Osteoblast (primary cell): ENCODE measurements around the gene MAEL. TPM values are rescaled to one million over a fixed set of nuclear protein-coding genes. Genes with fewer than 3 reads are reported as not detected.

Source experiments
- DNase-seq: peaks from one replicate; pipeline ENCODE4 v3.0.0; 2011; ENCODE audit warnings: low spot score, mixed read lengths; ENCODE audit not compliant: insufficient read length; ENCODE audit errors: missing footprints
- H2AFZ ChIP-seq: 2 replicates; pipeline ENCODE4 v1.6.0; 2011; ENCODE audit warnings: mild to moderate bottlenecking, low read length
- H3K27ac ChIP-seq: 2 replicates; pipeline ENCODE4 v1.5.1; 2011; ENCODE audit warnings: mild to moderate bottlenecking, low read depth, low read length, moderate library complexity
- H3K27me3 ChIP-seq: 2 replicates; pipeline ENCODE4 v1.6.0; 2012; ENCODE audit warnings: mild to moderate bottlenecking, control low read depth, inconsistent platforms, low read length, moderate library complexity; ENCODE audit not compliant: insufficient read depth
- H3K36me3 ChIP-seq: 2 replicates; pipeline ENCODE4 v1.5.1; 2011; ENCODE audit warnings: mild to moderate bottlenecking, low read length, control low read depth, moderate library complexity; ENCODE audit not compliant: insufficient read depth
- H3K4me1 ChIP-seq: 2 replicates; pipeline ENCODE4 v1.5.1; 2011; ENCODE audit warnings: mild to moderate bottlenecking, low read length, control low read depth, moderate library complexity; ENCODE audit not compliant: insufficient read depth
- H3K4me2 ChIP-seq: 2 replicates; pipeline ENCODE4 v1.6.0; 2011; ENCODE audit warnings: mild to moderate bottlenecking, low read length; ENCODE audit not compliant: insufficient read depth
- H3K4me3 ChIP-seq: fragments of 200-600 bp; sonication (generic); 3 replicates; pipeline ENCODE4 v1.5.1; 2012; ENCODE audit warnings: mild to moderate bottlenecking, low read length, inconsistent platforms; ENCODE audit not compliant: insufficient read depth
- H3K79me2 ChIP-seq: 2 replicates; pipeline ENCODE4 v1.6.0; 2012; ENCODE audit warnings: mild to moderate bottlenecking, low read length, control low read depth, inconsistent platforms; ENCODE audit not compliant: insufficient read depth
- H3K9me3 ChIP-seq: 2 replicates; pipeline ENCODE4 v1.5.1; 2011; ENCODE audit warnings: low read depth, low read length, control low read depth
- H4K20me1 ChIP-seq: 2 replicates; pipeline ENCODE4 v1.6.0; 2012; ENCODE audit warnings: mild to moderate bottlenecking, low read length, control low read depth; ENCODE audit not compliant: insufficient read depth
- CTCF ChIP-seq: IDR thresholded peaks from 2 replicates; pipeline ENCODE4 v1.5.1; 2011; ENCODE audit warnings: mild to moderate bottlenecking, low read depth, low read length, moderate library complexity; ENCODE audit errors: extremely low read depth
- total RNA-seq: library from RNA; depleted of rRNA; stranded (reverse); fragments of >200 nt; gene quantifications from 2 replicates; pipeline ENCODE4 v1.2.3, GENCODE V29; 2012

MAEL gene
- total RNA-seq, 1 donor, result not detected

GRCh38 chr1:167056529-167057231, 67.6 kb downstream of the MAEL start:
- Histone ChIP-seq H3K4me1 (peaks cover 5% of the 10 kb centered on the region), H4K20me1 (no peaks in the 10 kb centered on the region), H3K27ac (no peak overlapping the region), H3K4me3 (no peak overlapping the region), H3K36me3 (no peaks in the 10 kb centered on the region), H2AFZ (no peak overlapping the region), H3K9me3 (no peaks in the 10 kb centered on the region), H3K27me3 (no peaks in the 10 kb centered on the region), H3K79me2 (no peaks in the 10 kb centered on the region), H3K4me2 (no peak overlapping the region)
- TF ChIP-seq CTCF, result no peak
- no peak for DNase-seq

GRCh38 chr1:167057241-167057688, 68.2 kb downstream of the MAEL start:
- H3K4me1 ChIP-seq, result peaks cover 5% of the 10 kb centered on the region
- H3K27me3 ChIP-seq, result no peaks in the 10 kb centered on the region
- no peaks in the 10 kb centered on the region for H3K9me3 ChIP-seq
- H4K20me1 ChIP-seq, result no peaks in the 10 kb centered on the region
- no peak overlapping the region for H3K4me3 ChIP-seq
- H3K4me2 ChIP-seq, result no peak overlapping the region
- H3K79me2 ChIP-seq, result no peaks in the 10 kb centered on the region
- no peaks in the 10 kb centered on the region for H3K36me3 ChIP-seq
- no peak overlapping the region for H3K27ac ChIP-seq
- peak; percentile 43 for TF ChIP-seq CTCF
- no peak for DNase-seq
- no peak overlapping the region for H2AFZ ChIP-seq

GRCh38 chr1:167059045-167059808, 70.1 kb downstream of the MAEL start:
- no peak overlapping the region for H3K27ac ChIP-seq
- H3K4me1 ChIP-seq, result peaks cover 5% of the 10 kb centered on the region
- DNase-seq, result peak; percentile 94
- H3K4me2 ChIP-seq, result peak overlapping the region; percentile 69
- H3K36me3 ChIP-seq, result no peaks in the 10 kb centered on the region
- no peaks in the 10 kb centered on the region for H3K9me3 ChIP-seq
- H3K79me2 ChIP-seq, result no peaks in the 10 kb centered on the region
- H4K20me1 ChIP-seq, result no peaks in the 10 kb centered on the region
- peak overlapping the region; percentile 90 for H2AFZ ChIP-seq
- peak overlapping the region; percentile 38 for H3K4me3 ChIP-seq
- peak; percentile 98 for TF ChIP-seq CTCF
- H3K27me3 ChIP-seq, result no peaks in the 10 kb centered on the region

GRCh38 chr1:167059809-167060107, 70.7 kb downstream of the MAEL start:
- H4K20me1 ChIP-seq, result no peaks in the 10 kb centered on the region
- no peaks in the 10 kb centered on the region for H3K79me2 ChIP-seq
- no peak for TF ChIP-seq CTCF
- no peak overlapping the region for H3K4me3 ChIP-seq
- H3K9me3 ChIP-seq, result no peaks in the 10 kb centered on the region
- no peak overlapping the region for H3K27ac ChIP-seq
- H3K36me3 ChIP-seq, result no peaks in the 10 kb centered on the region
- peaks cover 5% of the 10 kb centered on the region for H3K4me1 ChIP-seq
- no peak overlapping the region for H2AFZ ChIP-seq
- peaks cover 3% of the 10 kb centered on the region for H3K27me3 ChIP-seq
- DNase-seq, result no peak
- H3K4me2 ChIP-seq, result no peak overlapping the region
